Gastrocnemius medialis (tissue), 4 donors: ENCODE data around the gene DKK2. TPM values are rescaled to one million over a fixed set of nuclear protein-coding genes. Genes with fewer than 3 reads are reported as not detected.
A peak's percentile ranks its signal among the peaks of the same experiment; 100 is the strongest.

Experiments used
- ATAC-seq, 2 donors: fragments of 150-250 bp; one replicate each; pipeline ENCODE4 v1.9.1; 2016
- DNase-seq, 2 donors: peaks; one replicate each; pipeline ENCODE4 v3.0.0-alpha.2; 2019
- H3K27ac ChIP-seq, 4 donors: fragments of 200-600 bp; sonication (generic); 1 replicate in 1 of 4; 2 replicates in 3 of 4; pipeline ENCODE4 v1.5.1; 2016 to 2018; ENCODE audit warnings: mild to moderate bottlenecking in 2 of 4, moderate library complexity in 1 of 4
- H3K27me3 ChIP-seq, 3 donors: fragments of 200-600 bp; sonication (generic) in 2 of 3; 1 replicate in 1 of 3; 2 replicates in 2 of 3; pipeline versions ENCODE4 v1.5.1 to v1.6.0; 2016 to 2019; ENCODE audit warnings: mild to moderate bottlenecking in 1 of 3, moderate library complexity in 1 of 3
- H3K36me3 ChIP-seq, 2 donors: fragments of 200-600 bp; sonication (generic) in 1 of 2; one replicate each; pipeline ENCODE4 v1.5.1; 2017 to 2018
- H3K4me1 ChIP-seq, 2 donors: fragments of 200-600 bp; sonication (generic) in 1 of 2; one replicate each; pipeline ENCODE4 v1.5.1; 2016 to 2017; ENCODE audit warnings: mild to moderate bottlenecking in 2 of 2
- H3K4me3 ChIP-seq, 4 donors: fragments of 200-600 bp; sonication (generic) in 3 of 4; 1 replicate in 1 of 4; 2 replicates in 3 of 4; pipeline ENCODE4 v1.5.1; 2016 to 2019; ENCODE audit warnings: mild to moderate bottlenecking in 2 of 4
- H3K9me3 ChIP-seq, 3 donors: fragments of 200-600 bp; sonication (generic) in 2 of 3; 1 replicate in 1 of 3; 2 replicates in 2 of 3; pipeline ENCODE4 v1.5.1; 2016 to 2019
- CTCF ChIP-seq, 5 experiments: fragments of 450-650 bp in 3 of 5; fragments of 200-600 bp in 2 of 5; sonication (generic) in 2 of 5; IDR thresholded peaks in 4 of 5; conservative IDR thresholded peaks in 1 of 5; 1 replicate in 4 of 5; 2 replicates in 1 of 5; pipeline ENCODE4 v1.5.1; 2016 to 2019; ENCODE audit warnings: antibody characterized with exemption in 5 of 5, mild to moderate bottlenecking in 3 of 5, moderate library complexity in 3 of 5
- POLR2A ChIP-seq, 2 donors: fragments of 450-650 bp; IDR thresholded peaks; one replicate each; pipeline ENCODE4 v1.6.1; 2017; ENCODE audit warnings: antibody characterized with exemption in 2 of 2, mild to moderate bottlenecking in 2 of 2, moderate library complexity in 2 of 2
- in situ Hi-C, 4 donors: fragments of 200-750 bp; cut with MboI; loops; one replicate each; pipeline versions ENCODE4 v1.15.0 to v1.8.0; 2017; ENCODE audit warnings: low sequenced_read_pairs in 4 of 4
- intact Hi-C: fragments of 100-400 bp; cut with DNase I; formaldehyde crosslinking; loops from one replicate; pipeline ENCODE4 v1.15.1; 2023; ENCODE audit warnings: low total_unique reads
- total RNA-seq, 4 donors: library from RNA; depleted of rRNA; stranded (reverse); fragments of >200 nt; gene quantifications; one replicate each; pipeline versions ENCODE4 v1.1.0 to v1.2.3, GENCODE V29; 2016

The DKK2 gene
- 1 to 10 TPM in 1 of 4 donors, under 1 TPM in 2, not detected in 1; 0.52 to 1.2 (median 0.64) TPM for total RNA-seq

GRCh38 chr4:107035819-107036583 lies at the start of gene DKK2:
DKK2 (minus strand) TSS chr4:107036313; CDS start chr4:107035591, 722 bp downstream.
- TF ChIP-seq POLR2A (IDR thresholded peaks at IDR 0.05) (no peak), CTCF (IDR thresholded peaks at IDR 0.05 in 4 of 5, conservative IDR thresholded peaks at IDR 0.05 in 1 of 5) (no peak)
- Histone ChIP-seq H3K4me1 (peaks cover 28 to 32% of the 10 kb centered on the region in 2 donors), H3K27ac (no peak within 1 kb of the TSS), H3K36me3 (no peaks in the 10 kb centered on the region), H3K9me3 (no peaks in the 10 kb centered on the region), H3K27me3 (peaks cover 14 to 45% (median 27%) of the 10 kb centered on the region in 3 donors), H3K4me3 (peak within 1 kb of the TSS; percentile 52 to 67 (median 58))
- in situ Hi-C loops (loop anchor here in 2 of 4 donors (5.0 to 10.0 kb wide), 2 partner anchors 146 to 149 kb away; no protein-coding TSS in a partner anchor), intact Hi-C loops (no loop called here)
- DNase-seq, result peak; percentile 2 to 18
- peak in 1 of 2 donors; percentile 28 for ATAC-seq

GRCh38 chr4:107077192-107077591 lies 41.1 kb upstream of the DKK2 start:
- intact Hi-C loops, result no loop called here
- H3K4me3 ChIP-seq, result no peak overlapping the region

GRCh38 chr4:107072836-107073736 lies 37.0 kb upstream of the DKK2 start:
- no peaks in the 10 kb centered on the region for H3K36me3 ChIP-seq
- no peaks in the 10 kb centered on the region for H3K4me1 ChIP-seq
- H3K9me3 ChIP-seq, result no peaks in the 10 kb centered on the region
- TF ChIP-seq POLR2A (IDR thresholded peaks at IDR 0.05) (no peak), CTCF (IDR thresholded peaks at IDR 0.05 in 4 of 5, conservative IDR thresholded peaks at IDR 0.05 in 1 of 5) (no peak)
- ATAC-seq (no peak), DNase-seq (no peak)
- no peak overlapping the region for H3K4me3 ChIP-seq
- intact Hi-C loops (no loop called here), in situ Hi-C loops (no loop called here)
- H3K27me3 ChIP-seq, result no peaks in the 10 kb centered on the region
- H3K27ac ChIP-seq, result no peak overlapping the region

More at GRCh38 chr4:107077192-107077591, 41.1 kb upstream of the DKK2 start:
- no peak for DNase-seq
- ATAC-seq, result no peak
- Histone ChIP-seq H3K9me3 (no peaks in the 10 kb centered on the region), H3K27ac (no peak overlapping the region), H3K4me1 (no peaks in the 10 kb centered on the region), H3K36me3 (no peaks in the 10 kb centered on the region), H3K27me3 (no peaks in the 10 kb centered on the region)
- TF ChIP-seq CTCF (IDR thresholded peaks at IDR 0.05 in 4 of 5, conservative IDR thresholded peaks at IDR 0.05 in 1 of 5), result no peak
- no peak for TF ChIP-seq POLR2A (IDR thresholded peaks at IDR 0.05)
- in situ Hi-C loops, result no loop called here

- no peak overlapping the region for H3K4me3 ChIP-seq
- no peaks in the 10 kb centered on the region for H3K4me1 ChIP-seq
- no peaks in the 10 kb centered on the region for H3K36me3 ChIP-seq
- no peak for TF ChIP-seq POLR2A (IDR thresholded peaks at IDR 0.05)
- TF ChIP-seq CTCF (IDR thresholded peaks at IDR 0.05 in 4 of 5, conservative IDR thresholded peaks at IDR 0.05 in 1 of 5), result no peak
- no peak overlapping the region for H3K27ac ChIP-seq
- in situ Hi-C loops, result no loop called here
- H3K27me3 ChIP-seq, result no peaks in the 10 kb centered on the region
- H3K9me3 ChIP-seq, result no peaks in the 10 kb centered on the region
- ATAC-seq, result no peak
- intact Hi-C loops, result no loop called here
- DNase-seq, result no peak
Observed at GRCh38 chr4:107071108-107071507, 35.0 kb upstream of the DKK2 start.
